Thyroid gland (tissue), 4 donors: Measurements from ENCODE around the gene TBCD.

Source experiments
- POLR2A ChIP-seq, 2 donors: fragments of 450-650 bp; IDR thresholded peaks; one replicate each; pipeline ENCODE4 v1.6.1; 2017; ENCODE audit warnings: antibody characterized with exemption in 2 of 2, mild to moderate bottlenecking in 2 of 2, moderate library complexity in 1 of 2
- TF ChIP-seq, protein P1 (sequence below), 6 experiments: fragments of 200-600 bp in 3 of 6; fragments of 450-650 bp in 3 of 6; sonication (generic) in 3 of 6; IDR thresholded peaks; one replicate each; pipeline ENCODE4 v1.5.1; 2016 to 2019; ENCODE audit warnings: antibody characterized with exemption in 6 of 6, mild to moderate bottlenecking in 2 of 6, inconsistent platforms in 1 of 6, moderate library complexity in 1 of 6

DNA sequence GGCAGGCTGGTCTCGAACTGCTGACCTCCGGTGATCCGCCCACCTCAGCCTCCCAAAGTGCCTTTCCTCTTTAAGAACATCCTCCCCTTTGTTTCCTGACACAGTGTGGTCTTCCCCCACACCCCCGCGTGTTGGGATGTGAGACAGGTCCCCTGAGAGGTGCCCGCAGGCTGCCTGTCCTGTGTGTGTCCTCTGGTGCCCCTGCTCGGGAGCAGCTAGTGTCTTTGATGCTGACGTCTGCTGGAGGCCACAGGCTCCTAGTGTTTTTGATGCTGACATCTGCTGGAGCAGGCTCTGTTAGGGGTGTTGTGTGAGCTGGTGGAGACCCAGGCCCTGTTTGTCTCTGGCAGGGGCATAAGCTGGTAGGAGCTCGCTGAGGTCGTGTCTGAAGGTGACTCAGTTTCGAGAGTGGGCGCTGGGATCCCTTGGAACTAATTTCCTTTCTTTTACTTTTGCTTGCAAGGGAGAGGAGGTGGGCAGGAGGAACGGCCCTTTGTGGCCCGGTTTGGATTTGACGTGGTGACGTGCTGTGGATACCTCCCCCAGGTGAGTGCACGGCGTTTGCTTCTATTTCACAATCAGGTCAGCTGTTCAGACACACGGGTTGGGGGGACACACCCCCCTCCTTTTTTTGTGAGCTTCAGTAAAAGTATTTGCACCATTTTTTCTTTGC lies 29.4 kb upstream of the TBCD start:
- TF ChIP-seq, protein P1, sequence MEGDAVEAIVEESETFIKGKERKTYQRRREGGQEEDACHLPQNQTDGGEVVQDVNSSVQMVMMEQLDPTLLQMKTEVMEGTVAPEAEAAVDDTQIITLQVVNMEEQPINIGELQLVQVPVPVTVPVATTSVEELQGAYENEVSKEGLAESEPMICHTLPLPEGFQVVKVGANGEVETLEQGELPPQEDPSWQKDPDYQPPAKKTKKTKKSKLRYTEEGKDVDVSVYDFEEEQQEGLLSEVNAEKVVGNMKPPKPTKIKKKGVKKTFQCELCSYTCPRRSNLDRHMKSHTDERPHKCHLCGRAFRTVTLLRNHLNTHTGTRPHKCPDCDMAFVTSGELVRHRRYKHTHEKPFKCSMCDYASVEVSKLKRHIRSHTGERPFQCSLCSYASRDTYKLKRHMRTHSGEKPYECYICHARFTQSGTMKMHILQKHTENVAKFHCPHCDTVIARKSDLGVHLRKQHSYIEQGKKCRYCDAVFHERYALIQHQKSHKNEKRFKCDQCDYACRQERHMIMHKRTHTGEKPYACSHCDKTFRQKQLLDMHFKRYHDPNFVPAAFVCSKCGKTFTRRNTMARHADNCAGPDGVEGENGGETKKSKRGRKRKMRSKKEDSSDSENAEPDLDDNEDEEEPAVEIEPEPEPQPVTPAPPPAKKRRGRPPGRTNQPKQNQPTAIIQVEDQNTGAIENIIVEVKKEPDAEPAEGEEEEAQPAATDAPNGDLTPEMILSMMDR (IDR thresholded peaks at IDR 0.05) = no peak
- TF ChIP-seq POLR2A (IDR thresholded peaks at IDR 0.05) = no peak
